K562 (cell line): ENCODE measurements around the gene SLC1A4. TPM values are rescaled to one million over a fixed set of nuclear protein-coding genes. Genes with fewer than 3 reads are reported as not detected.
A peak's percentile ranks its signal among the peaks of the same experiment; 100 is the strongest.
"Not testable (repeated sequence)": the region's sequence is repeated elsewhere in the genome, so short reads cannot be mapped to it uniquely, and the experiment has no call there.

Source experiments
- ATAC-seq: fragments of 200-7000 bp; cut with Tn5 transposase; 3 replicates; pipeline ENCODE4 v1.9.1; 2020; ENCODE audit warnings: moderate library complexity
- BruUV-seq: library from RNA; stranded (reverse); fragments of 400-500 nt; replicated peaks from 2 replicates; lab custom pipeline; 2021; lab: Mats Ljungman, UMichigan
- CTCF ChIA-PET: fragments of 300-600 bp; formaldehyde crosslinking; extraction: SDS; loops from one replicate; lab custom pipeline; 2021; ENCODE audit warnings: low intra/inter-chr PET ratio; lab: Yijun Ruan, JAX
- POLR2A ChIA-PET: fragments of 300-600, 350-650 bp; sonication (Branson Sonifier 250); formaldehyde crosslinking; extraction: SDS; loops from one replicate; lab custom pipeline; 2021; ENCODE audit warnings: antibody characterized with exemption, inconsistent platforms; lab: Yijun Ruan, JAX
- DNase-seq, 4 experiments: peaks; one replicate each; pipeline versions ENCODE4 v3.0.0 to v3.0.0-alpha.2; 2011 to 2018; ENCODE audit warnings: low spot score in 3 of 4, mixed read lengths in 3 of 4; ENCODE audit errors: extremely low read depth in 1 of 4
- FAIRE-seq: peaks from 2 replicates; lab custom pipeline; 2011; peaks lifted over from hg19 to GRCh38; lab: Jason Lieb, UNC
- H2AFZ ChIP-seq: 2 replicates; pipeline ENCODE4 v1.6.0; 2011; ENCODE audit warnings: low read depth, low read length, control low read depth, inconsistent platforms
- H3K27ac ChIP-seq: fragments of 200-600 bp; 3 replicates; pipeline ENCODE4 v1.8.0; 2011; ENCODE audit warnings: low read depth, mild to moderate bottlenecking, control low read depth, inconsistent platforms, low read length, moderate library complexity, mixed read lengths; ENCODE audit errors: extremely low read depth
- H3K27me3 ChIP-seq, 2 experiments: fragments of 300-600 bp in 1 of 2; 2 replicates in 1 of 2; 3 replicates in 1 of 2; pipeline versions ENCODE4 v1.6.0 to v1.8.0; 2011; ENCODE audit warnings: inconsistent platforms in 2 of 2, low read length in 2 of 2, mild to moderate bottlenecking in 1 of 2, mixed read lengths in 1 of 2, moderate library complexity in 1 of 2; ENCODE audit not compliant: control insufficient read depth in 2 of 2, insufficient read depth in 2 of 2
- H3K36me3 ChIP-seq: fragments of 300-600 bp; 3 replicates; pipeline ENCODE4 v1.8.0; 2011; ENCODE audit warnings: mild to moderate bottlenecking, low read length, inconsistent platforms; ENCODE audit not compliant: control insufficient read depth, insufficient read depth
- H3K4me1 ChIP-seq, 2 experiments: fragments of 200-600 bp in 1 of 2; replicated peaks in 1 of 2; 2 replicates in 1 of 2; 3 replicates in 1 of 2; pipeline versions ENCODE4 v1.5.1 to v1.8.0; 2011; ENCODE audit warnings: inconsistent platforms in 2 of 2, low read length in 2 of 2, mild to moderate bottlenecking in 1 of 2, mixed read lengths in 1 of 2, moderate library complexity in 1 of 2; ENCODE audit not compliant: control insufficient read depth in 2 of 2, insufficient read depth in 2 of 2
- H3K4me2 ChIP-seq: 2 replicates; pipeline ENCODE4 v1.6.1; 2011; ENCODE audit warnings: low read length, control low read depth, inconsistent platforms, mixed read lengths; ENCODE audit not compliant: insufficient read depth
- H3K4me3 ChIP-seq: fragments of 200-600 bp; sonication (generic), shearing (Covaris generic); 2 replicates; pipeline ENCODE4 v1.5.1; 2016; ENCODE audit warnings: control low read depth, inconsistent platforms
- H3K79me2 ChIP-seq: fragments of 200-600 bp; 3 replicates; pipeline ENCODE4 v1.8.0; 2011; ENCODE audit warnings: low read length, inconsistent platforms; ENCODE audit not compliant: control insufficient read depth, insufficient read depth
- H3K9ac ChIP-seq, 2 experiments: 2 replicates each; pipeline versions ENCODE4 v1.6.0 to v1.6.1; 2011; ENCODE audit warnings: low read depth in 2 of 2, low read length in 2 of 2, control low read depth in 1 of 2, inconsistent platforms in 1 of 2, mild to moderate bottlenecking in 1 of 2, mixed read lengths in 1 of 2; ENCODE audit not compliant: insufficient read depth in 1 of 2
- H3K9me1 ChIP-seq: one replicate; pipeline ENCODE4 v1.6.0; 2011; ENCODE audit warnings: inconsistent platforms, mild to moderate bottlenecking, low read length, moderate library complexity; ENCODE audit not compliant: control insufficient read depth, insufficient read depth
- H3K9me3 ChIP-seq: replicated peaks from 2 replicates; pipeline ENCODE4 v1.5.1; 2011; ENCODE audit warnings: low read depth, low read length, inconsistent platforms; ENCODE audit not compliant: control insufficient read depth, insufficient read depth
- H4K20me1 ChIP-seq: replicated peaks from 2 replicates; pipeline ENCODE4 v1.6.1; 2011; ENCODE audit warnings: low read length, inconsistent platforms, mixed read lengths; ENCODE audit not compliant: control insufficient read depth, insufficient read depth
- RAD51 ChIP-seq: fragments of 450-650 bp; IDR thresholded peaks from 2 replicates; pipeline ENCODE4 v1.7.1; 2016; ENCODE audit warnings: low read depth, mild to moderate bottlenecking, borderline replicate concordance
- TFE3 ChIP-seq: fragments of 450-650 bp; formaldehyde crosslinking; IDR thresholded peaks from 2 replicates; pipeline ENCODE4 v1.4.0; 2020; ENCODE audit warnings: mild to moderate bottlenecking, mixed read lengths
- USF1 ChIP-seq: sonication (generic); formaldehyde crosslinking; IDR thresholded peaks from 2 replicates; pipeline ENCODE4 v1.9.0; 2022; ENCODE audit warnings: mild to moderate bottlenecking, missing genetic modification reagents
- USF2 ChIP-seq: sonication (generic); formaldehyde crosslinking; IDR thresholded peaks from 2 replicates; pipeline ENCODE4 v1.5.0; 2020; ENCODE audit warnings: missing genetic modification reagents
- WGBS: fragments of 100-300 bp; shearing (Covaris generic); methylation state at CpG from one replicate; pipeline ENCODE4 v1.1.6; 2016; ENCODE audit warnings: low coverage, mixed read lengths; ENCODE audit not compliant: insufficient coverage; ENCODE audit errors: missing lambda C conversion rate; 5-methylcytosine and 5-hydroxymethylcytosine counted together
- in situ Hi-C: fragments of 300-500 bp; cut with MboI; formaldehyde crosslinking; loops from 4 replicates; pipeline ENCODE4 v1.15.0; 2018; ENCODE audit warnings: inconsistent platforms, mixed read lengths
- intact Hi-C: fragments of 100-400 bp; cut with micrococcal nuclease; formaldehyde crosslinking; loops from 2 replicates; pipeline ENCODE4 v1.14.2; 2022
- polyA plus RNA-seq, 8 experiments: library from polyadenylated mRNA; depleted of rRNA in 4 of 8; stranded (reverse) in 5 of 8; unstranded in 3 of 8; fragments of >200 nt; fragmentation: Nextera tagmentation in 2 of 8; fragmentation: Illumina TruSeq in 1 of 8; extraction: Ambion mirVana in 2 of 8; extraction: Trizol in 1 of 8; gene quantifications; 2 replicates each; pipeline versions ENCODE4 v1.2.1 to v1.2.3, GENCODE V29; 2011 to 2014; ENCODE audit warnings: inconsistent platforms in 1 of 8, missing spikeins in 1 of 8
- total RNA-seq, 7 experiments: library from RNA; depleted of rRNA in 6 of 7; stranded (reverse); fragments of >200 nt in 6 of 7; fragmentation: Illumina TruSeq in 2 of 7; extraction: Trizol in 2 of 7; gene quantifications; 2 replicates each; pipeline versions ENCODE4 v1.2.1 to v1.2.3, GENCODE V29; 2011 to 2021; ENCODE audit warnings: low replicate concordance in 1 of 7

SLC1A4 gene
- total and polyA plus RNA-seq, 9 of the 15 experiments (the other 6 are each of a cell fraction or from before 2014, with no cell fraction given), result 4.4 to 24.0 (median 10.9) TPM

- TF ChIP-seq RAD51 (peak; percentile 67), USF2 (CRISPR knock-in tag) (peak; percentile 46), USF1 (CRISPR knock-in tag) (peak; percentile 15; the same call in 1 of the 2 replicates), TFE3 (CRISPR knock-in tag) (peak; percentile 78)
- TF ChIP-seq, all 486 proteins: peak for 4; not testable (repeated sequence) for 482
- FAIRE-seq, CTCF ChIA-PET, H3K9ac ChIP-seq, H3K4me2 ChIP-seq, in situ Hi-C loops, H3K27ac ChIP-seq, H2AFZ ChIP-seq, H3K4me3 ChIP-seq, H3K9me1 ChIP-seq, intact Hi-C loops, H3K4me1 ChIP-seq, H3K9me3 ChIP-seq, ATAC-seq, BruUV-seq, H4K20me1 ChIP-seq, H3K79me2 ChIP-seq, DNase-seq, H3K36me3 ChIP-seq: not testable (repeated sequence)
- POLR2A ChIA-PET, result interaction anchor here (1.0 to 1.3 kb wide), 3 partner anchors 9 to 14 kb away, joined by 3 to 4 read pairs (median 4); no protein-coding TSS in a partner anchor
- 6% methylated on average over 4 of the region's 4 CpGs for WGBS
- H3K27me3 ChIP-seq, result peaks cover 26 to 29% of the 10 kb centered on the region in 2 experiments
These were observed 26.1 kb upstream of the SLC1A4 start for GRCh38 chr2:64963138-64963537.
